HepG2 (cell line): Measurements from ENCODE around the gene LARP1. TPM values are rescaled to one million over a fixed set of nuclear protein-coding genes. Genes with fewer than 3 reads are reported as not detected.
A peak's percentile ranks its signal among the peaks of the same experiment; 100 is the strongest.

Experiments
- ARNTL ChIP-seq: sonication (generic); formaldehyde crosslinking; IDR thresholded peaks from 2 replicates; pipeline ENCODE4 v1.4.0; 2020; ENCODE audit warnings: mild to moderate bottlenecking, missing genetic modification reagents
- DNMT1 ChIP-seq: sonication (generic); formaldehyde crosslinking; IDR thresholded peaks from 2 replicates; pipeline ENCODE4 v1.5.1; 2020; ENCODE audit warnings: mild to moderate bottlenecking, missing genetic modification reagents
- FIP1L1 ChIP-seq: fragments of 200-400 bp; formaldehyde crosslinking; IDR thresholded peaks from 2 replicates; pipeline ENCODE4 v1.6.1; 2018; ENCODE audit warnings: low read depth, mild to moderate bottlenecking, low read length, moderate library complexity, borderline replicate concordance; ENCODE audit not compliant: insufficient read depth
- GTF2F1 ChIP-seq: fragments of 150-350 bp; IDR thresholded peaks from 2 replicates; pipeline ENCODE4 v1.6.1; 2014; ENCODE audit warnings: low read length
- HOXA7 ChIP-seq: sonication (generic); formaldehyde crosslinking; IDR thresholded peaks from 2 replicates; pipeline ENCODE4 v1.8.1; 2022; ENCODE audit warnings: mild to moderate bottlenecking, missing genetic modification reagents, moderate library complexity
- KDM3A ChIP-seq: IDR thresholded peaks from 2 replicates; pipeline ENCODE4 v1.6.1; 2018; ENCODE audit warnings: low read depth, missing compliant biosample characterization
- MIXL1 ChIP-seq: IDR thresholded peaks from 2 replicates; pipeline ENCODE4 v1.6.1; 2016
- SALL1 ChIP-seq: sonication (generic); formaldehyde crosslinking; IDR thresholded peaks from 2 replicates; pipeline ENCODE4 v1.8.0; 2022; ENCODE audit warnings: mild to moderate bottlenecking, missing genetic modification reagents
- ZFP1 ChIP-seq: IDR thresholded peaks from 2 replicates; pipeline ENCODE4 v1.6.1; 2016
- ZNF75D ChIP-seq: sonication (generic); formaldehyde crosslinking; IDR thresholded peaks from 2 replicates; pipeline ENCODE4 v1.8.1; 2023; ENCODE audit warnings: missing genetic modification reagents, mild to moderate bottlenecking, borderline replicate concordance
- ZSCAN31 ChIP-seq: sonication (generic); formaldehyde crosslinking; IDR thresholded peaks from 2 replicates; pipeline ENCODE4 v1.5.0; 2020; ENCODE audit warnings: low read depth, mild to moderate bottlenecking, missing genetic modification reagents
- polyA plus RNA-seq, 8 experiments: library from polyadenylated mRNA; depleted of rRNA in 3 of 8; stranded (reverse) in 7 of 8; unstranded in 1 of 8; fragments of >200 nt; fragmentation: Illumina TruSeq in 4 of 8; extraction: Trizol in 4 of 8; gene quantifications; 2 replicates each; pipeline versions ENCODE4 v1.2.1 to v1.2.3, GENCODE V29; 2011 to 2016; ENCODE audit warnings: low read depth in 4 of 8, missing spikeins in 1 of 8, mixed read lengths in 1 of 8; ENCODE audit not compliant: insufficient read depth in 1 of 8
- total RNA-seq, 5 experiments: library from RNA; depleted of rRNA; stranded (reverse); fragments of >200 nt; fragmentation: Illumina TruSeq; extraction: Trizol; gene quantifications; 2 replicates each; pipeline ENCODE4 v1.2.3, GENCODE V29; 2016; ENCODE audit warnings: low read depth in 1 of 5
- TF ChIP-seq, protein P1 (sequence below): sonication (generic); formaldehyde crosslinking; IDR thresholded peaks from 2 replicates; pipeline ENCODE4 v1.4.0; 2020; ENCODE audit warnings: missing genetic modification reagents, mild to moderate bottlenecking, borderline replicate concordance
- TF ChIP-seq, protein P2 (sequence below): sonication (generic); formaldehyde crosslinking; IDR thresholded peaks from 2 replicates; pipeline ENCODE4 v1.5.0; 2020; ENCODE audit warnings: mild to moderate bottlenecking, missing genetic modification reagents
- TF ChIP-seq, protein P3 (sequence below): sonication (generic); formaldehyde crosslinking; IDR thresholded peaks from 2 replicates; pipeline ENCODE4 v1.5.0; 2020; ENCODE audit warnings: mild to moderate bottlenecking, missing genetic modification reagents
- TF ChIP-seq, protein P4 (sequence below): sonication (generic); formaldehyde crosslinking; IDR thresholded peaks from 2 replicates; pipeline ENCODE4 v1.5.0; 2020; ENCODE audit warnings: missing genetic modification reagents, mild to moderate bottlenecking, borderline replicate concordance
- TF ChIP-seq, protein P5 (sequence below): sonication (generic); formaldehyde crosslinking; IDR thresholded peaks from 2 replicates; pipeline ENCODE4 v1.4.0; 2020; ENCODE audit warnings: low read depth, missing genetic modification reagents

LARP1 gene
- total and polyA plus RNA-seq, 2 of the 13 experiments (the other 11 are each of a cell fraction or from before 2014, with no cell fraction given): 45.2 to 61.4 TPM

DNA sequence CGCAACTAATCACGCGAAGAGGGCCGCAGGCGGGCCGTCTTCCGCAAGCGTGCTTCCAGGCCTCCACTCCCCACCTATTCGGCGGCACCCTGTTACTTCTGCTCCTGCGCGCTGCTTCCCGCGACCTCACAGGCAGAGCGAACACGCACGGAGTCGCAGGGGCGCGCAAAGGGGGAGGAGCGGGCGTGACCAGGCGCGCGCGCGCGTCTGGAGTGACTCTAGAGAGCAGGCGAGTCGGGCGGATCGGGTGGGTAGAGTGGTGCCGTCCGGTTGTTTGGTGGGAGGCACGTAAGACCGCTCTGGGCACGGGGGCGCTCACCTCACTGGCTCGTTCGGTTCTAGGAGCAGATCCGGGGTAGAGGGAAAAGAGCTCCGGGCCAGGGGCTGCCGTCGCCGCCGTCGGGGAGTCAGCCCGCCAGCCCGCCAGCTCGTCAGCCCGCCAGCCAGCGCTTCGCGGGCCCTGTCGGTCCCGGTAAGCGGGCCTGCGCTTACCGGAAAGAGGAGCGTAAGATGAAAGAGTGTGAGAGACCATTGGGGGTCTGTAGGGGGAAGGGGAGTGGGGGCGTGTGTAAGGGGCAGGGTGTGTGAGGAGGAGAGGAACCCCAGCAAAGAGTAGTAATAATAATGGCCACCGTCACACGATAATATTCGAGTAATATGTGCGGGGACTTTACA is 103.3 kb downstream of the LARP1 start, which contains the start of gene CNOT8 (continued):
- TF ChIP-seq, protein P1, sequence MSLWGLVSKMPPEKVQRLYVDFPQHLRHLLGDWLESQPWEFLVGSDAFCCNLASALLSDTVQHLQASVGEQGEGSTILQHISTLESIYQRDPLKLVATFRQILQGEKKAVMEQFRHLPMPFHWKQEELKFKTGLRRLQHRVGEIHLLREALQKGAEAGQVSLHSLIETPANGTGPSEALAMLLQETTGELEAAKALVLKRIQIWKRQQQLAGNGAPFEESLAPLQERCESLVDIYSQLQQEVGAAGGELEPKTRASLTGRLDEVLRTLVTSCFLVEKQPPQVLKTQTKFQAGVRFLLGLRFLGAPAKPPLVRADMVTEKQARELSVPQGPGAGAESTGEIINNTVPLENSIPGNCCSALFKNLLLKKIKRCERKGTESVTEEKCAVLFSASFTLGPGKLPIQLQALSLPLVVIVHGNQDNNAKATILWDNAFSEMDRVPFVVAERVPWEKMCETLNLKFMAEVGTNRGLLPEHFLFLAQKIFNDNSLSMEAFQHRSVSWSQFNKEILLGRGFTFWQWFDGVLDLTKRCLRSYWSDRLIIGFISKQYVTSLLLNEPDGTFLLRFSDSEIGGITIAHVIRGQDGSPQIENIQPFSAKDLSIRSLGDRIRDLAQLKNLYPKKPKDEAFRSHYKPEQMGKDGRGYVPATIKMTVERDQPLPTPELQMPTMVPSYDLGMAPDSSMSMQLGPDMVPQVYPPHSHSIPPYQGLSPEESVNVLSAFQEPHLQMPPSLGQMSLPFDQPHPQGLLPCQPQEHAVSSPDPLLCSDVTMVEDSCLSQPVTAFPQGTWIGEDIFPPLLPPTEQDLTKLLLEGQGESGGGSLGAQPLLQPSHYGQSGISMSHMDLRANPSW (CRISPR knock-in tag): peak; percentile 21; the same call in 1 of the 2 replicates
- TF ChIP-seq HOXA7 (CRISPR knock-in tag): no peak
- TF ChIP-seq, protein P2, sequence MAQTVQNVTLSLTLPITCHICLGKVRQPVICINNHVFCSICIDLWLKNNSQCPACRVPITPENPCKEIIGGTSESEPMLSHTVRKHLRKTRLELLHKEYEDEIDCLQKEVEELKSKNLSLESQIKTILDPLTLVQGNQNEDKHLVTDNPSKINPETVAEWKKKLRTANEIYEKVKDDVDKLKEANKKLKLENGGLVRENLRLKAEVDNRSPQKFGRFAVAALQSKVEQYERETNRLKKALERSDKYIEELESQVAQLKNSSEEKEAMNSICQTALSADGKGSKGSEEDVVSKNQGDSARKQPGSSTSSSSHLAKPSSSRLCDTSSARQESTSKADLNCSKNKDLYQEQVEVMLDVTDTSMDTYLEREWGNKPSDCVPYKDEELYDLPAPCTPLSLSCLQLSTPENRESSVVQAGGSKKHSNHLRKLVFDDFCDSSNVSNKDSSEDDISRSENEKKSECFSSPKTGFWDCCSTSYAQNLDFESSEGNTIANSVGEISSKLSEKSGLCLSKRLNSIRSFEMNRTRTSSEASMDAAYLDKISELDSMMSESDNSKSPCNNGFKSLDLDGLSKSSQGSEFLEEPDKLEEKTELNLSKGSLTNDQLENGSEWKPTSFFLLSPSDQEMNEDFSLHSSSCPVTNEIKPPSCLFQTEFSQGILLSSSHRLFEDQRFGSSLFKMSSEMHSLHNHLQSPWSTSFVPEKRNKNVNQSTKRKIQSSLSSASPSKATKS (CRISPR knock-in tag): no peak
- TF ChIP-seq, protein P3, sequence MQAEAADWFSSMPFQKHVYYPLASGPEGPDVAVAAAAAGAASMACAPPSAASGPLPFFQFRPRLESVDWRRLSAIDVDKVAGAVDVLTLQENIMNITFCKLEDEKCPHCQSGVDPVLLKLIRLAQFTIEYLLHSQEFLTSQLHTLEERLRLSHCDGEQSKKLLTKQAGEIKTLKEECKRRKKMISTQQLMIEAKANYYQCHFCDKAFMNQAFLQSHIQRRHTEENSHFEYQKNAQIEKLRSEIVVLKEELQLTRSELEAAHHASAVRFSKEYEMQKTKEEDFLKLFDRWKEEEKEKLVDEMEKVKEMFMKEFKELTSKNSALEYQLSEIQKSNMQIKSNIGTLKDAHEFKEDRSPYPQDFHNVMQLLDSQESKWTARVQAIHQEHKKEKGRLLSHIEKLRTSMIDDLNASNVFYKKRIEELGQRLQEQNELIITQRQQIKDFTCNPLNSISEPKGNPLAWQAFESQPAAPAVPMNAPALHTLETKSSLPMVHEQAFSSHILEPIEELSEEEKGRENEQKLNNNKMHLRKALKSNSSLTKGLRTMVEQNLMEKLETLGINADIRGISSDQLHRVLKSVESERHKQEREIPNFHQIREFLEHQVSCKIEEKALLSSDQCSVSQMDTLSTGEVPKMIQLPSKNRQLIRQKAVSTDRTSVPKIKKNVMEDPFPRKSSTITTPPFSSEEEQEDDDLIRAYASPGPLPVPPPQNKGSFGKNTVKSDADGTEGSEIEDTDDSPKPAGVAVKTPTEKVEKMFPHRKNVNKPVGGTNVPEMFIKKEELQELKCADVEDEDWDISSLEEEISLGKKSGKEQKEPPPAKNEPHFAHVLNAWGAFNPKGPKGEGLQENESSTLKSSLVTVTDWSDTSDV (CRISPR knock-in tag): 0 out of 2 replicates have a peak, but pooled peaks have one; percentile 56
- TF ChIP-seq, protein P4, sequence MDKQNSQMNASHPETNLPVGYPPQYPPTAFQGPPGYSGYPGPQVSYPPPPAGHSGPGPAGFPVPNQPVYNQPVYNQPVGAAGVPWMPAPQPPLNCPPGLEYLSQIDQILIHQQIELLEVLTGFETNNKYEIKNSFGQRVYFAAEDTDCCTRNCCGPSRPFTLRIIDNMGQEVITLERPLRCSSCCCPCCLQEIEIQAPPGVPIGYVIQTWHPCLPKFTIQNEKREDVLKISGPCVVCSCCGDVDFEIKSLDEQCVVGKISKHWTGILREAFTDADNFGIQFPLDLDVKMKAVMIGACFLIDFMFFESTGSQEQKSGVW (CRISPR knock-in tag): no peak
- TF ChIP-seq ZSCAN31 (CRISPR knock-in tag): peak; percentile 49; the same call in 1 of the 2 replicates
- TF ChIP-seq GTF2F1: no peak
- TF ChIP-seq, protein P5, sequence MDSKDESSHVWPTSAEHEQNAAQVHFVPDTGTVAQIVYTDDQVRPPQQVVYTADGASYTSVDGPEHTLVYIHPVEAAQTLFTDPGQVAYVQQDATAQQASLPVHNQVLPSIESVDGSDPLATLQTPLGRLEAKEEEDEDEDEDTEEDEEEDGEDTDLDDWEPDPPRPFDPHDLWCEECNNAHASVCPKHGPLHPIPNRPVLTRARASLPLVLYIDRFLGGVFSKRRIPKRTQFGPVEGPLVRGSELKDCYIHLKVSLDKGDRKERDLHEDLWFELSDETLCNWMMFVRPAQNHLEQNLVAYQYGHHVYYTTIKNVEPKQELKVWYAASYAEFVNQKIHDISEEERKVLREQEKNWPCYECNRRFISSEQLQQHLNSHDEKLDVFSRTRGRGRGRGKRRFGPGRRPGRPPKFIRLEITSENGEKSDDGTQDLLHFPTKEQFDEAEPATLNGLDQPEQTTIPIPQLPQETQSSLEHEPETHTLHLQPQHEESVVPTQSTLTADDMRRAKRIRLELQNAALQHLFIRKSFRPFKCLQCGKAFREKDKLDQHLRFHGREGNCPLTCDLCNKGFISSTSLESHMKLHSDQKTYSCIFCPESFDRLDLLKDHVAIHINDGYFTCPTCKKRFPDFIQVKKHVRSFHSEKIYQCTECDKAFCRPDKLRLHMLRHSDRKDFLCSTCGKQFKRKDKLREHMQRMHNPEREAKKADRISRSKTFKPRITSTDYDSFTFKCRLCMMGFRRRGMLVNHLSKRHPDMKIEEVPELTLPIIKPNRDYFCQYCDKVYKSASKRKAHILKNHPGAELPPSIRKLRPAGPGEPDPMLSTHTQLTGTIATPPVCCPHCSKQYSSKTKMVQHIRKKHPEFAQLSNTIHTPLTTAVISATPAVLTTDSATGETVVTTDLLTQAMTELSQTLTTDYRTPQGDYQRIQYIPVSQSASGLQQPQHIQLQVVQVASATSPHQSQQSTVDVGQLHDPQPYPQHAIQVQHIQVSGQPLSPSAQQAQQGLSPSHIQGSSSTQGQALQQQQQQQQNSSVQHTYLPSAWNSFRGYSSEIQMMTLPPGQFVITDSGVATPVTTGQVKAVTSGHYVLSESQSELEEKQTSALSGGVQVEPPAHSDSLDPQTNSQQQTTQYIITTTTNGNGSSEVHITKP (CRISPR knock-in tag): 0 out of 2 replicates have a peak, but pooled peaks have one; percentile 17
- no peak for TF ChIP-seq ARNTL
- TF ChIP-seq SALL1 (CRISPR knock-in tag): peak; percentile 82
- no peak; the same call in 1 of the 2 replicates for TF ChIP-seq FIP1L1
- no peak; the same call in 1 of the 2 replicates for TF ChIP-seq MIXL1 (CRISPR knock-in tag)
- TF ChIP-seq DNMT1: peak; percentile 37; the same call in 1 of the 2 replicates
- no peak for TF ChIP-seq ZNF75D (CRISPR knock-in tag)
- 0 out of 2 replicates have a peak, but pooled peaks have one; percentile 35 for TF ChIP-seq KDM3A (CRISPR knock-in tag)
- no peak for TF ChIP-seq ZFP1 (CRISPR knock-in tag)
